NOMO-1 treated with DMSO at 0.1 percent for 48 hours (cell line): ENCODE measurements around the gene CDHR2.

Source experiments
- DNase-seq: peaks from one replicate; lab custom pipeline; 2025; ENCODE audit not compliant: unreplicated experiment; lab: John Stamatoyannopoulos, UW

CDHR2 gene

DNA sequence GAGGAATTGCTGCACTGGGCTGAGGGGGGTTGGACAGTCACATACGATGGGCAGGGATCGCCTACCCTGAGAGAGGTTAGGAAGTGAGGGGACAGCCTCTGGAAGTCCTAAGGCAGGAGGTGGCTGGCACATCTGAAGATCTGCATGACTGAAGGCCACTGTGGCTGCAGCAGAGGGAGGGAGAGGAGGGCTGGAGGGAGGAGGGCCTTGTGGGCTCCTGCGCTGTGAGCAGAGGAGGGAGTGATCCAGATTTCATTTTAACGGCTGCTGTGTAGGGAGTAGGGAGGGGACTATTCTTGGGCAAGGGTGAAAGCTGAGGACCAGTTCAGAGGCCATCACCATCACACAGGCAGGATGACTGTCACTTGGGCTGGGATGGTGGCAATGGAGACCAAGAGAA is 88.4 kb downstream of the CDHR2 start:
- no peak for DNase-seq

DNA sequence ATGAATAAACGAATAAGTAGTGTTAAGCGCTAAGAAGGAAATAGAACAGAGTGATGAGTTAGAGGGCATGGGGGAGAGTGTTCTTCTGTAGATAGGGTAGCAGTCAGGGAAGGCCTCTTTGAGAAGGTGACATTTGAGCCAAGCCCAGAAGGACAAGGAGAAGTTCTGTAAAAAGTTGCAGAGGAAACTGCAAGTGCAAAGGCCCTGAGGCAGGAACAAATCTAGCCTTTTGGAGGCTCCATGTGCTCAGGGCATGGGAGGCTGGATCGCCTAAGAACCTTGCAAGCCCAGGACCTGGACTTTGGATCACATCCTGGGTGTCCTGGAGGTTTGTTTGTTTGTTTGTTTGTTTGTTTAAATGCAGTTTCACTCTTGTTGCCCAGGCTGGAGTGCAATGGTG is 89.3 kb downstream of the CDHR2 start:
- no peak for DNase-seq

DNA sequence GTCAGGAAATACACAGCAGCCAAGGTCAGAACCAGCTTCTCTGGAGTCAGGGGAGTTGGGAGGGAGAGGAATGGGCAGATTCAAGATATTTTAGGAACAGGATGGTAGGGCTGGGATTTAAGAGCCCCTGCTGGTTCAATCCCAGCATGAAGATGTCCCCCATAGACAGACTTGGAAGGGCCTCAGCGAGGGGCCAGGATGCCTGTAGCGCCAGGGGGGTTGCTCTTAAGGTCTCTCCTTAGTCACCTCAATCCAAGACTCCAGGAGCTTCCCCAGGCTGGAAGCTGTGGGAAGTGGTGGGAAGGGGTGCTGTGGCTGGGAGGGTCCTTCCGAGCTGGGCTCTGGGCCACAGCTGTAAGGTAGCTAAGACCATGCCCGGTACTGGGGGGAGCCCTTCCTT is 90.1 kb downstream of the CDHR2 start:
- no peak for DNase-seq

GRCh38 chr5:176639981-176640380 is 90.8 kb downstream of the CDHR2 start:
- DNase-seq: no peak

DNA sequence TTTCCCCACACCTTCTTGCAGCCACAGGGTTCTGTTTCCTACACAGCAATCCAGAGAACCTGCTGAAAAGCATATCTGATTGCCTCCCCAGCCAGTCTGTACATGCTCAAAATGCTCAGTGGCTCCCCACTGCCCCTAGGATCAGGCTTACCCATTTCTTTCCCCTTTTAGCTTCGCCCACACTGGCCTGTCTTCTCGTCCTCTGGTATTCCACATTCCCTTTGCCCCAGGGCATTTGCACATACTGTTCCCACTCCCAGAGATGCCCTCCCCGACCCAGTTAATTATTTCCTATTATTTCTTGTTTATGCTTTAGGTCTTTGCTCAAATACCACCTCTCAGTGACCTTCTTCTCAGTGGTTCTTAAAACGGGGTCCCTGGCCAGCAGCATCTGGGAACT is 91.5 kb downstream of the CDHR2 start:
- no peak for DNase-seq

DNA sequence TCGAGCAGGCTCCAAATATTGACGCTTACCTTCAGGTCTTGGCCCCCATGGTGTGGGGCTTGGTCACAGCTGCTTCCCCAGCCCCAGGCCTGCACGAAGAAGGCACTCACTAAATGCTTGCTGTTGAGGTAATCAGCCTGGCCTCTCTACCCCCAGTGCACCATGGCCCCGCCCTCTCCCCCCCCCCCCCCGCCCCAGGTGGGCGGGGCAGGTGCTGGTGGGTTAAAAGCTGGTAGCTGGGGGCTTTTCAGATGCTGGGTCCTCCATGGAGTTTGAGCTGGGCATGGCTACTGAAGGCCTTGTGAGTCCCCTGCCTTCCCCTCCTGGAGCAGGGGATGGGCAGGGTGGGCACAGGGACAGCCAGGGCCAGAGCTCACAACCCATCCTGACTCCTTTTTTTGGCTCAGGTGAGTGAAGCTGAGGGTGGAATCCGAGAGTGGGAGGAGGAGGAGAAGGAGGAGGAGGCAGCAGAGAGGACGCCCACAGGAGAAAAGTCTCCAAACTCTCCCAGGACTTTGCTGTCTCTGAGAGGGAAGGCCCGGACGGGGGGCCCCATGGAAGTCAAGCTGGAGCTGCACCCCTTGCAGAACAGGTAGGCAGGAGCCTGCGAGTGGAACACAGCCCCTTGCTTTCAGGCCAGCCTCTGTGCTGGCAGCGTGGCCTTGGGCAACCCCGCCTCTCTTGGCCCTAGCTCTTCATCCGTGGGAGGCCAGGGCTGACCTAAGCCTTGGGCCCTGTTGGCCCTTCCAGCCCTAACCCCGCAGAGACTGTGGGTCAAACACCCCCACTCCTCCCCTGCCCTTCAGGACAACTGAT is 93.7 kb downstream of the CDHR2 start:
- no peak for DNase-seq

GRCh38 chr5:176643491-176644219 is 94.5 kb downstream of the CDHR2 start:
- no peak for DNase-seq

GRCh38 chr5:176644294-176644693 is 95.2 kb downstream of the CDHR2 start:
- no peak for DNase-seq

- no peak for DNase-seq
Observed at GRCh38 chr5:176644878-176645670, 95.9 kb downstream of the CDHR2 start.
